ENCODE measurements around the gene NLRC5.

DNA sequence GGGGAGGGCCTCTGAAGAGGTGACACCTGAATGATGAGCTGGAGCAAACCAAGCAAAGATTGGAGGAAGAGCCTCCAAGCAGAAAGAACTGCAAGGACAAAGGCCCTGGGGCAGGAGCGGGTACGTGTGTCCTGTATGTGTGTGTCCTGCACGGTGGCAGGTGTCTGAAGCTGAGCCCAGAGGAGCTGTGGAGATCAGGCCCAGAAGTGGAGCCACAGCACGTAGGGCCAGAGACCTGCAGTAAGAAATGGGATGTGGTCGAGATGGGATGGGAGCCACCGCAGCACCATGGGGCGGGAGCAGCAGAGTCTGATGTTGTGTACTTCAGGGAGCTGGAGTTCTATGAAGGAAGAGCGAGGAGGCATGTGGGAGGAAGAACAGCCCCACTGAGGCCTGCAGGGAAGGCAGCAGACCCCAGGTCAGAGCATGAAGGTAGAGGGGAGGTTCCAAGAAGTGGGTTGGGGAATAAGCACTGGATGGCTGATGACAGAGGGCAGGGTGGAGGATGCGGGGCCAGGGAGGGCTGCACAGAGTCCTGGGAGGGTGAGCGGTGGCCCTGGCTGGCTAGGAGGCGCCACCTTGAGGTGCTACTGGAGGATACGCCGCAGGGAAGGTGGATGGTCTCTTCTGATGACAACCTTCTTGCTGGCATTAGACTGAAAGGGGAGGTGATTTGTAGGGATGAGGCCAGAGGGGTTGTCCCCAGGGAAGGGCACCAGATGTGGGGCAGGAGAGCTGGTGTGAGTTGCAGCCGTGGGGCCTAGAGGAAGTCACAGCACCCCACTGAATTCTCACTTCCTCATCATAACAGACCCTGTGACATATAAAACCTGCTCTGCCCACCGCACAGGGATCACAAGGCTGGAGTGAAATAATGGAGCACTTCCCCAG, 38.2 kb upstream of the NLRC5 start:
- TF ChIP-seq, protein P1, sequence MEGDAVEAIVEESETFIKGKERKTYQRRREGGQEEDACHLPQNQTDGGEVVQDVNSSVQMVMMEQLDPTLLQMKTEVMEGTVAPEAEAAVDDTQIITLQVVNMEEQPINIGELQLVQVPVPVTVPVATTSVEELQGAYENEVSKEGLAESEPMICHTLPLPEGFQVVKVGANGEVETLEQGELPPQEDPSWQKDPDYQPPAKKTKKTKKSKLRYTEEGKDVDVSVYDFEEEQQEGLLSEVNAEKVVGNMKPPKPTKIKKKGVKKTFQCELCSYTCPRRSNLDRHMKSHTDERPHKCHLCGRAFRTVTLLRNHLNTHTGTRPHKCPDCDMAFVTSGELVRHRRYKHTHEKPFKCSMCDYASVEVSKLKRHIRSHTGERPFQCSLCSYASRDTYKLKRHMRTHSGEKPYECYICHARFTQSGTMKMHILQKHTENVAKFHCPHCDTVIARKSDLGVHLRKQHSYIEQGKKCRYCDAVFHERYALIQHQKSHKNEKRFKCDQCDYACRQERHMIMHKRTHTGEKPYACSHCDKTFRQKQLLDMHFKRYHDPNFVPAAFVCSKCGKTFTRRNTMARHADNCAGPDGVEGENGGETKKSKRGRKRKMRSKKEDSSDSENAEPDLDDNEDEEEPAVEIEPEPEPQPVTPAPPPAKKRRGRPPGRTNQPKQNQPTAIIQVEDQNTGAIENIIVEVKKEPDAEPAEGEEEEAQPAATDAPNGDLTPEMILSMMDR (IDR thresholded peaks at IDR 0.05), result peak; percentile 65
- no peak for TF ChIP-seq EZH2 (IDR thresholded peaks at IDR 0.05)
- TF ChIP-seq EZH2phosphoT487 (IDR thresholded peaks at IDR 0.05), result no peak

Measured in neural progenitor cell (in vitro differentiated cells).